HepG2 (cell line): Measurements from ENCODE around the gene LRR1. TPM values are rescaled to one million over a fixed set of nuclear protein-coding genes. Genes with fewer than 3 reads are reported as not detected.

Source experiments
- BRD4 ChIP-seq: sonication (generic); formaldehyde crosslinking; IDR thresholded peaks from 2 replicates; pipeline ENCODE4 v1.4.0; 2020; ENCODE audit warnings: missing genetic modification reagents
- CCAR2 ChIP-seq: fragments of 200-400 bp; formaldehyde crosslinking; optimal IDR thresholded peaks from 2 replicates; pipeline ENCODE3; 2018; ENCODE audit warnings: low read depth, mild to moderate bottlenecking, low read length, moderate library complexity
- DNMT1 ChIP-seq: sonication (generic); formaldehyde crosslinking; IDR thresholded peaks from 2 replicates; pipeline ENCODE4 v1.5.1; 2020; ENCODE audit warnings: mild to moderate bottlenecking, missing genetic modification reagents
- ERF ChIP-seq: IDR thresholded peaks from 2 replicates; pipeline ENCODE4 v1.6.1; 2018; ENCODE audit warnings: missing biosample characterization, missing genetic modification reagents
- HCFC1 ChIP-seq: fragments of 150-350 bp; IDR thresholded peaks from 2 replicates; pipeline ENCODE4 v1.6.1; 2014; ENCODE audit warnings: low read depth, low read length
- ISL2 ChIP-seq: sonication (generic); formaldehyde crosslinking; IDR thresholded peaks from 2 replicates; pipeline ENCODE4 v1.5.0; 2020; ENCODE audit warnings: missing genetic modification reagents
- KAT2B ChIP-seq: fragments of 150-350 bp; IDR thresholded peaks from 2 replicates; pipeline ENCODE4 v1.6.1; 2014; ENCODE audit warnings: low read depth, low read length, borderline replicate concordance
- KDM5B ChIP-seq: sonication (generic); formaldehyde crosslinking; IDR thresholded peaks from 2 replicates; pipeline ENCODE4 v1.4.0; 2020; ENCODE audit warnings: missing genetic modification reagents, mild to moderate bottlenecking, borderline replicate concordance
- MBNL3 ChIP-seq: fragments of 250-450 bp; sonication (Bioruptor Pico); conservative IDR thresholded peaks from 2 replicates; pipeline ENCODE4 v1.8.0; 2022; ENCODE audit warnings: mild to moderate bottlenecking, inconsistent platforms
- NAIF1 ChIP-seq: sonication (generic); formaldehyde crosslinking; IDR thresholded peaks from 2 replicates; pipeline ENCODE4 v1.5.0; 2020; ENCODE audit warnings: mild to moderate bottlenecking, missing genetic modification reagents, borderline replicate concordance
- RARG ChIP-seq: sonication (generic); formaldehyde crosslinking; IDR thresholded peaks from 2 replicates; pipeline ENCODE4 v1.4.0; 2020; ENCODE audit warnings: low read depth, mild to moderate bottlenecking, missing genetic modification reagents
- RELA ChIP-seq: sonication (generic); formaldehyde crosslinking; IDR thresholded peaks from 2 replicates; pipeline ENCODE4 v1.4.0; 2020; ENCODE audit warnings: missing genetic modification reagents
- THAP11 ChIP-seq: IDR thresholded peaks from 2 replicates; pipeline ENCODE4 v1.6.1; 2016; ENCODE audit warnings: missing biosample characterization, missing genetic modification reagents
- ZFY ChIP-seq: sonication (generic); formaldehyde crosslinking; IDR thresholded peaks from 2 replicates; pipeline ENCODE4 v1.4.0; 2020; ENCODE audit warnings: missing genetic modification reagents
- ZNF253 ChIP-seq: sonication (generic); formaldehyde crosslinking; IDR thresholded peaks from 2 replicates; pipeline ENCODE4 v1.8.0; 2022; ENCODE audit warnings: mild to moderate bottlenecking, missing genetic modification reagents, borderline replicate concordance
- ZNF598 ChIP-seq: sonication (generic); formaldehyde crosslinking; IDR thresholded peaks from 2 replicates; pipeline ENCODE4 v1.5.1; 2020; ENCODE audit warnings: mild to moderate bottlenecking, missing genetic modification reagents, borderline replicate concordance
- ZNF703 ChIP-seq: sonication (generic); formaldehyde crosslinking; IDR thresholded peaks from 2 replicates; pipeline ENCODE4 v1.5.1; 2020; ENCODE audit warnings: missing genetic modification reagents, mild to moderate bottlenecking, moderate library complexity, borderline replicate concordance
- ZSCAN30 ChIP-seq: sonication (generic); formaldehyde crosslinking; IDR thresholded peaks from 2 replicates; pipeline ENCODE4 v1.5.0; 2020; ENCODE audit warnings: mild to moderate bottlenecking, missing genetic modification reagents
- polyA plus RNA-seq, 8 experiments: library from polyadenylated mRNA; depleted of rRNA in 3 of 8; stranded (reverse) in 7 of 8; unstranded in 1 of 8; fragments of >200 nt; fragmentation: Illumina TruSeq in 4 of 8; extraction: Trizol in 4 of 8; gene quantifications; 2 replicates each; pipeline versions ENCODE4 v1.2.1 to v1.2.3, GENCODE V29; 2011 to 2016; ENCODE audit warnings: low read depth in 4 of 8, missing spikeins in 1 of 8, mixed read lengths in 1 of 8; ENCODE audit not compliant: insufficient read depth in 1 of 8
- total RNA-seq, 5 experiments: library from RNA; depleted of rRNA; stranded (reverse); fragments of >200 nt; fragmentation: Illumina TruSeq; extraction: Trizol; gene quantifications; 2 replicates each; pipeline ENCODE4 v1.2.3, GENCODE V29; 2016; ENCODE audit warnings: low read depth in 1 of 5
- TF ChIP-seq, protein P1 (sequence below): sonication (generic); formaldehyde crosslinking; IDR thresholded peaks from 2 replicates; pipeline ENCODE4 v1.5.0; 2020; ENCODE audit warnings: mild to moderate bottlenecking, low read depth, missing genetic modification reagents, borderline replicate concordance
- TF ChIP-seq, protein P2 (sequence below): IDR thresholded peaks from 2 replicates; pipeline ENCODE4 v1.6.1; 2016; ENCODE audit warnings: missing genetic modification reagents, missing compliant biosample characterization
- TF ChIP-seq, protein P3 (sequence below): sonication (generic); formaldehyde crosslinking; IDR thresholded peaks from 2 replicates; pipeline ENCODE4 v1.4.0; 2020; ENCODE audit warnings: missing genetic modification reagents, mild to moderate bottlenecking, borderline replicate concordance
- TF ChIP-seq, protein P4 (sequence below): sonication (generic); formaldehyde crosslinking; IDR thresholded peaks from 2 replicates; pipeline ENCODE4 v1.4.0; 2020; ENCODE audit warnings: missing genetic modification reagents
- TF ChIP-seq, protein P5 (sequence below): sonication (generic); IDR thresholded peaks from 2 replicates; pipeline ENCODE4 v1.6.1; 2016; ENCODE audit warnings: low read depth, borderline replicate concordance

Gene LRR1
- total and polyA plus RNA-seq, 2 of the 13 experiments (the other 11 are each of a cell fraction or from before 2014, with no cell fraction given) = 7.0 to 36.2 TPM

DNA sequence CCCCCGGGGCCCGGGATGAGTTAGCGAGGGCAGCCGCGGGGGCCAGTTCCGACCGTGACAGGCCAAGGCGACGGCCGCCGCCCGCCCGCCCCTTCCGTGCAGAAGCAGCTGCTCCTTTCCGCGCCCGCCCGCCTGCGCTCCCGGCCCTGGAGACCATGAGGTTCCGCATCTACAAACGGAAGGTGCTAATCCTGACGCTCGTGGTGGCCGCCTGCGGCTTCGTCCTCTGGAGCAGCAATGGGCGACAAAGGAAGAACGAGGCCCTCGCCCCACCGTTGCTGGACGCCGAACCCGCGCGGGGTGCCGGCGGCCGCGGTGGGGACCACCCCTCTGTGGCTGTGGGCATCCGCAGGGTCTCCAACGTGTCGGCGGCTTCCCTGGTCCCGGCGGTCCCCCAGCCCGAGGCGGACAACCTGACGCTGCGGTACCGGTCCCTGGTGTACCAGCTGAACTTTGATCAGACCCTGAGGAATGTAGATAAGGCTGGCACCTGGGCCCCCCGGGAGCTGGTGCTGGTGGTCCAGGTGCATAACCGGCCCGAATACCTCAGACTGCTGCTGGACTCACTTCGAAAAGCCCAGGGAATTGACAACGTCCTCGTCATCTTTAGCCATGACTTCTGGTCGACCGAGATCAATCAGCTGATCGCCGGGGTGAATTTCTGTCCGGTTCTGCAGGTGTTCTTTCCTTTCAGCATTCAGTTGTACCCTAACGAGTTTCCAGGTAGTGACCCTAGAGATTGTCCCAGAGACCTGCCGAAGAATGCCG, 22.6 kb downstream of the LRR1 start (continued):
- TF ChIP-seq HCFC1 (no peak), CCAR2 (no peak), THAP11 (CRISPR knock-in tag) (no peak), ZNF598 (CRISPR knock-in tag) (peak; percentile 22; the same call in 1 of the 2 replicates), NAIF1 (CRISPR knock-in tag) (no peak), RELA (CRISPR knock-in tag) (no peak), BRD4 (CRISPR knock-in tag) (peak; percentile 10; the same call in 1 of the 2 replicates), MBNL3 (CRISPR knock-in tag) (no peak), ZFY (CRISPR knock-in tag) (no peak), KAT2B (no peak), DNMT1 (CRISPR knock-in tag) (no peak), ZNF253 (CRISPR knock-in tag) (0 out of 2 replicates have a peak, but pooled peaks have one; percentile 40), RARG (CRISPR knock-in tag) (no peak), ZSCAN30 (no peak), KDM5B (CRISPR knock-in tag) (no peak), ERF (no peak), ISL2 (no peak), ZNF703 (CRISPR knock-in tag) (no peak)
- TF ChIP-seq, protein P1, sequence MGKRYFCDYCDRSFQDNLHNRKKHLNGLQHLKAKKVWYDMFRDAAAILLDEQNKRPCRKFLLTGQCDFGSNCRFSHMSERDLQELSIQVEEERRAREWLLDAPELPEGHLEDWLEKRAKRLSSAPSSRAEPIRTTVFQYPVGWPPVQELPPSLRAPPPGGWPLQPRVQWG = no peak
- TF ChIP-seq, protein P2, sequence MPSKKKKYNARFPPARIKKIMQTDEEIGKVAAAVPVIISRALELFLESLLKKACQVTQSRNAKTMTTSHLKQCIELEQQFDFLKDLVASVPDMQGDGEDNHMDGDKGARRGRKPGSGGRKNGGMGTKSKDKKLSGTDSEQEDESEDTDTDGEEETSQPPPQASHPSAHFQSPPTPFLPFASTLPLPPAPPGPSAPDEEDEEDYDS = no peak
- TF ChIP-seq, protein P3, sequence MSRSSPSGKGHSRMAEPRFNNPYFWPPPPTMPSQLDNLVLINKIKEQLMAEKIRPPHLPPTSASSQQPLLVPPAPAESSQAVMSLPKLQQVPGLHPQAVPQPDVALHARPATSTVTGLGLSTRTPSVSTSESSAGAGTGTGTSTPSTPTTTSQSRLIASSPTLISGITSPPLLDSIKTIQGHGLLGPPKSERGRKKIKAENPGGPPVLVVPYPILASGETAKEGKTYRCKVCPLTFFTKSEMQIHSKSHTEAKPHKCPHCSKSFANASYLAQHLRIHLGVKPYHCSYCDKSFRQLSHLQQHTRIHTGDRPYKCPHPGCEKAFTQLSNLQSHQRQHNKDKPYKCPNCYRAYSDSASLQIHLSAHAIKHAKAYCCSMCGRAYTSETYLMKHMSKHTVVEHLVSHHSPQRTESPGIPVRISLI = no peak
- TF ChIP-seq, protein P4, sequence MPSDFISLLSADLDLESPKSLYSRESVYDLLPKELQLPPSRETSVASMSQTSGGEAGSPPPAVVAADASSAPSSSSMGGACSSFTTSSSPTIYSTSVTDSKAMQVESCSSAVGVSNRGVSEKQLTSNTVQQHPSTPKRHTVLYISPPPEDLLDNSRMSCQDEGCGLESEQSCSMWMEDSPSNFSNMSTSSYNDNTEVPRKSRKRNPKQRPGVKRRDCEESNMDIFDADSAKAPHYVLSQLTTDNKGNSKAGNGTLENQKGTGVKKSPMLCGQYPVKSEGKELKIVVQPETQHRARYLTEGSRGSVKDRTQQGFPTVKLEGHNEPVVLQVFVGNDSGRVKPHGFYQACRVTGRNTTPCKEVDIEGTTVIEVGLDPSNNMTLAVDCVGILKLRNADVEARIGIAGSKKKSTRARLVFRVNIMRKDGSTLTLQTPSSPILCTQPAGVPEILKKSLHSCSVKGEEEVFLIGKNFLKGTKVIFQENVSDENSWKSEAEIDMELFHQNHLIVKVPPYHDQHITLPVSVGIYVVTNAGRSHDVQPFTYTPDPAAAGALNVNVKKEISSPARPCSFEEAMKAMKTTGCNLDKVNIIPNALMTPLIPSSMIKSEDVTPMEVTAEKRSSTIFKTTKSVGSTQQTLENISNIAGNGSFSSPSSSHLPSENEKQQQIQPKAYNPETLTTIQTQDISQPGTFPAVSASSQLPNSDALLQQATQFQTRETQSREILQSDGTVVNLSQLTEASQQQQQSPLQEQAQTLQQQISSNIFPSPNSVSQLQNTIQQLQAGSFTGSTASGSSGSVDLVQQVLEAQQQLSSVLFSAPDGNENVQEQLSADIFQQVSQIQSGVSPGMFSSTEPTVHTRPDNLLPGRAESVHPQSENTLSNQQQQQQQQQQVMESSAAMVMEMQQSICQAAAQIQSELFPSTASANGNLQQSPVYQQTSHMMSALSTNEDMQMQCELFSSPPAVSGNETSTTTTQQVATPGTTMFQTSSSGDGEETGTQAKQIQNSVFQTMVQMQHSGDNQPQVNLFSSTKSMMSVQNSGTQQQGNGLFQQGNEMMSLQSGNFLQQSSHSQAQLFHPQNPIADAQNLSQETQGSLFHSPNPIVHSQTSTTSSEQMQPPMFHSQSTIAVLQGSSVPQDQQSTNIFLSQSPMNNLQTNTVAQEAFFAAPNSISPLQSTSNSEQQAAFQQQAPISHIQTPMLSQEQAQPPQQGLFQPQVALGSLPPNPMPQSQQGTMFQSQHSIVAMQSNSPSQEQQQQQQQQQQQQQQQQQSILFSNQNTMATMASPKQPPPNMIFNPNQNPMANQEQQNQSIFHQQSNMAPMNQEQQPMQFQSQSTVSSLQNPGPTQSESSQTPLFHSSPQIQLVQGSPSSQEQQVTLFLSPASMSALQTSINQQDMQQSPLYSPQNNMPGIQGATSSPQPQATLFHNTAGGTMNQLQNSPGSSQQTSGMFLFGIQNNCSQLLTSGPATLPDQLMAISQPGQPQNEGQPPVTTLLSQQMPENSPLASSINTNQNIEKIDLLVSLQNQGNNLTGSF (CRISPR knock-in tag) = no peak; the same call in 1 of the 2 replicates
- TF ChIP-seq, protein P5, sequence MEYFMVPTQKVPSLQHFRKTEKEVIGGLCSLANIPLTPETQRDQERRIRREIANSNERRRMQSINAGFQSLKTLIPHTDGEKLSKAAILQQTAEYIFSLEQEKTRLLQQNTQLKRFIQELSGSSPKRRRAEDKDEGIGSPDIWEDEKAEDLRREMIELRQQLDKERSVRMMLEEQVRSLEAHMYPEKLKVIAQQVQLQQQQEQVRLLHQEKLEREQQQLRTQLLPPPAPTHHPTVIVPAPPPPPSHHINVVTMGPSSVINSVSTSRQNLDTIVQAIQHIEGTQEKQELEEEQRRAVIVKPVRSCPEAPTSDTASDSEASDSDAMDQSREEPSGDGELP = peak; percentile 81
